RWPE2 (cell line): ENCODE results near the gene ADA.
A peak's percentile ranks its signal among the peaks of the same experiment; 100 is the strongest.
"Not testable (repeated sequence)": the region's sequence is repeated elsewhere in the genome, so short reads cannot be mapped to it uniquely, and the experiment has no call there.

Experiments
- ATAC-seq: fragments of 200-7000 bp; cut with Tn5 transposase; 3 replicates; pipeline ENCODE4 v1.9.1; 2021; ENCODE audit warnings: low read depth
- DNase-seq: peaks from one replicate; pipeline ENCODE4 v3.0.0-alpha.2; 2020; ENCODE audit warnings: low spot score
- H3K27ac ChIP-seq: fragments of 450-650 bp; 2 replicates; pipeline ENCODE4 v1.5.1; 2017; ENCODE audit warnings: mild to moderate bottlenecking; ENCODE audit not compliant: poor library complexity, severe bottlenecking
- H3K27me3 ChIP-seq: fragments of 250-450 bp; sonication (Bioruptor Pico); 2 replicates; pipeline ENCODE4 v1.5.1; 2021; ENCODE audit warnings: mild to moderate bottlenecking, moderate library complexity; ENCODE audit not compliant: insufficient read depth, poor library complexity, severe bottlenecking
- H3K36me3 ChIP-seq: fragments of 250-450 bp; sonication (Bioruptor Pico); 2 replicates; pipeline ENCODE4 v1.5.1; 2020; ENCODE audit warnings: low read depth, mild to moderate bottlenecking, moderate library complexity
- H3K4me1 ChIP-seq: fragments of 250-450 bp; sonication (Bioruptor Pico); 2 replicates; pipeline ENCODE4 v1.5.1; 2021; ENCODE audit warnings: mild to moderate bottlenecking, moderate library complexity; ENCODE audit not compliant: insufficient read depth, poor library complexity, severe bottlenecking
- H3K4me3 ChIP-seq: fragments of 250-450 bp; sonication (Bioruptor Pico); 2 replicates; pipeline ENCODE4 v1.5.1; 2021; ENCODE audit warnings: mild to moderate bottlenecking, moderate library complexity; ENCODE audit not compliant: severe bottlenecking
- H3K9me3 ChIP-seq: fragments of 250-450 bp; sonication (Bioruptor Pico); 2 replicates; pipeline ENCODE4 v1.5.1; 2021; ENCODE audit warnings: mild to moderate bottlenecking, moderate library complexity; ENCODE audit not compliant: severe bottlenecking
- CTCF ChIP-seq: fragments of 450-650 bp; IDR thresholded peaks from one replicate; pipeline ENCODE4 v1.5.1; 2017; ENCODE audit warnings: mild to moderate bottlenecking, moderate library complexity; ENCODE audit not compliant: poor library complexity, severe bottlenecking

ADA gene

GRCh38 chr20:44590980-44591778 is 60.3 kb downstream of the ADA start:
- no peaks in the 10 kb centered on the region for H3K4me1 ChIP-seq
- peak; percentile 69 for DNase-seq
- no peak overlapping the region for H3K27ac ChIP-seq
- H3K36me3 ChIP-seq = no peaks in the 10 kb centered on the region
- H3K27me3 ChIP-seq = no peaks in the 10 kb centered on the region
- ATAC-seq = no peak
- H3K9me3 ChIP-seq = no peaks in the 10 kb centered on the region
- no peak for TF ChIP-seq CTCF
- no peak overlapping the region for H3K4me3 ChIP-seq

- Histone ChIP-seq H3K36me3 (no peaks in the 10 kb centered on the region), H3K4me3 (no peak overlapping the region), H3K27me3 (no peaks in the 10 kb centered on the region), H3K27ac (no peak overlapping the region), H3K9me3 (no peaks in the 10 kb centered on the region), H3K4me1 (no peaks in the 10 kb centered on the region)
- no peak for TF ChIP-seq CTCF
- no peak for ATAC-seq
- DNase-seq = no peak
Observed at GRCh38 chr20:44589537-44589936, 62.0 kb downstream of the ADA start.

- not testable (repeated sequence) for H3K4me3 ChIP-seq, H3K4me1 ChIP-seq, H3K36me3 ChIP-seq, H3K27ac ChIP-seq, H3K27me3 ChIP-seq, H3K9me3 ChIP-seq, ATAC-seq
- DNase-seq = peak; percentile 62
Observed at GRCh38 chr20:44588321-44588720, 63.2 kb downstream of the ADA start.

- Histone ChIP-seq H3K27me3 (no peaks in the 10 kb centered on the region), H3K36me3 (no peaks in the 10 kb centered on the region), H3K27ac (no peak overlapping the region), H3K4me1 (peaks cover under 1% of the 10 kb centered on the region), H3K4me3 (no peak overlapping the region), H3K9me3 (no peaks in the 10 kb centered on the region)
- ATAC-seq = no peak
- no peak for TF ChIP-seq CTCF
- no peak for DNase-seq
Observed at GRCh38 chr20:44587035-44587980, 64.2 kb downstream of the ADA start.

- no peaks in the 10 kb centered on the region for H3K27me3 ChIP-seq
- H3K4me3 ChIP-seq = no peak overlapping the region
- DNase-seq (no peak), ATAC-seq (no peak)
- H3K4me1 ChIP-seq = peaks cover 3% of the 10 kb centered on the region
- H3K9me3 ChIP-seq = no peaks in the 10 kb centered on the region
- H3K27ac ChIP-seq = no peak overlapping the region
- no peak for TF ChIP-seq CTCF
- no peaks in the 10 kb centered on the region for H3K36me3 ChIP-seq
Observed at GRCh38 chr20:44586289-44586911, 65.1 kb downstream of the ADA start.
